Panc1 (cell line): ENCODE measurements around the gene CCDC183. TPM values are rescaled to one million over a fixed set of nuclear protein-coding genes. Genes with fewer than 3 reads are reported as not detected.

Experiments used
- ATAC-seq: fragments of 200-7000 bp; cut with Tn5 transposase; 2 replicates; pipeline ENCODE4 v1.9.1; 2020; ENCODE audit warnings: mild to moderate bottlenecking, moderate library complexity
- BruUV-seq: library from RNA; stranded (reverse); fragments of 400-500 nt; replicated peaks from 2 replicates; lab custom pipeline; 2021; lab: Mats Ljungman, UMichigan
- CTCF ChIA-PET: fragments of 300-600 bp; sonication (Branson Sonifier 250); formaldehyde crosslinking; loops from one replicate; lab custom pipeline; 2022; ENCODE audit warnings: antibody characterized with exemption; lab: Charles Lee
- POLR2A ChIA-PET: fragments of 300-600 bp; sonication (Branson Sonifier 250); formaldehyde crosslinking; loops from one replicate; lab custom pipeline; 2022; ENCODE audit warnings: antibody characterized with exemption; lab: Charles Lee
- DNase-seq: peaks from one replicate; pipeline ENCODE4 v3.0.0-alpha.2; 2010; ENCODE audit warnings: low read depth, low spot score
- H3K27ac ChIP-seq: 2 replicates; pipeline ENCODE4 v1.5.1; 2011; ENCODE audit warnings: mild to moderate bottlenecking, low read length, inconsistent platforms
- H3K27me3 ChIP-seq: fragments of 200-500 bp; sonication (Bioruptor generic); 2 replicates; pipeline ENCODE4 v1.6.0; 2014; ENCODE audit warnings: low read length, inconsistent platforms; ENCODE audit not compliant: control insufficient read depth, insufficient read depth
- H3K36me3 ChIP-seq: fragments of 200-500 bp; sonication (Bioruptor generic); 2 replicates; pipeline ENCODE4 v1.5.1; 2014; ENCODE audit warnings: inconsistent platforms, mild to moderate bottlenecking, low read length, moderate library complexity; ENCODE audit not compliant: control insufficient read depth, insufficient read depth
- H3K4me1 ChIP-seq: 2 replicates; pipeline ENCODE4 v1.5.1; 2011; ENCODE audit warnings: inconsistent platforms, mild to moderate bottlenecking, low read length, moderate library complexity; ENCODE audit not compliant: control insufficient read depth, insufficient read depth
- H3K4me3 ChIP-seq, 2 experiments: 2 replicates each; pipeline ENCODE4 v1.5.1; 2011 to 2012; ENCODE audit warnings: low read depth in 2 of 2, low read length in 2 of 2, mild to moderate bottlenecking in 2 of 2, inconsistent platforms in 1 of 2, moderate library complexity in 1 of 2
- H3K9me3 ChIP-seq: fragments of 200-500 bp; sonication (Bioruptor generic); 2 replicates; pipeline ENCODE4 v1.5.1; 2014; ENCODE audit warnings: low read depth, mild to moderate bottlenecking, inconsistent platforms, low read length, moderate library complexity; ENCODE audit not compliant: control insufficient read depth, insufficient read depth
- POLR2AphosphoS5 ChIP-seq: IDR thresholded peaks from 2 replicates; pipeline ENCODE4 v1.6.1; 2012; ENCODE audit warnings: mild to moderate bottlenecking, low read depth, low read length, moderate library complexity
- REST ChIP-seq, 2 experiments: IDR thresholded peaks; 2 replicates each; pipeline ENCODE4 v1.6.1; 2011 to 2012; ENCODE audit warnings: low read depth in 2 of 2, control low read depth in 1 of 2, low read length in 1 of 2, mild to moderate bottlenecking in 1 of 2, moderate library complexity in 1 of 2; ENCODE audit not compliant: insufficient read depth in 1 of 2
- SIN3A ChIP-seq: IDR thresholded peaks from 2 replicates; pipeline ENCODE4 v1.6.1; 2012; ENCODE audit warnings: low read depth, mild to moderate bottlenecking, low read length, moderate library complexity, borderline replicate concordance; ENCODE audit not compliant: insufficient read depth
- TCF7L2 ChIP-seq: IDR thresholded peaks from 2 replicates; pipeline ENCODE4 v1.6.1; 2011; ENCODE audit warnings: mild to moderate bottlenecking, low read depth, low read length, inconsistent platforms
- in situ Hi-C: cut with HindIII; loops from 2 replicates; pipeline ENCODE4 v1.10.0; 2016; ENCODE audit warnings: low sequenced_read_pairs, low pct_unique_long_range_greater_than_20kb
- intact Hi-C: fragments of 100-400 bp; cut with micrococcal nuclease; formaldehyde crosslinking; loops from one replicate; pipeline ENCODE4 v1.10.0; 2022; ENCODE audit not compliant: unreplicated experiment
- total RNA-seq: library from RNA; stranded (reverse); gene quantifications from one replicate; pipeline ENCODE4 v1.2.1, GENCODE V29; 2021; ENCODE audit not compliant: unreplicated experiment
- TF ChIP-seq, protein P1 (sequence below): fragments of 450-650 bp; IDR thresholded peaks from 2 replicates; pipeline ENCODE4 v1.5.1; 2017; ENCODE audit warnings: mild to moderate bottlenecking

The CCDC183 gene
- total RNA-seq, 1 experiment from 2014 or later, result 0.62 TPM

GRCh38 chr9:136789523-136789937 lies 6.6 kb upstream of the CCDC183 start:
- ATAC-seq (no peak), DNase-seq (no peak)
- ChIA-PET POLR2A (no interaction called here), CTCF (no interaction called here)
- Histone ChIP-seq H3K9me3 (no peaks in the 10 kb centered on the region), H3K4me3 (peak overlapping the region in 1 of 2 experiments; percentile 50; a peak in 2 of 4 replicates), H3K36me3 (no peaks in the 10 kb centered on the region; the same call in 1 of the 2 replicates), H3K27me3 (no peaks in the 10 kb centered on the region), H3K27ac (peak overlapping the region; percentile 73), H3K4me1 (peaks cover 11% of the 10 kb centered on the region)
- intact Hi-C loops, result no loop called here
- TF ChIP-seq, protein P1, sequence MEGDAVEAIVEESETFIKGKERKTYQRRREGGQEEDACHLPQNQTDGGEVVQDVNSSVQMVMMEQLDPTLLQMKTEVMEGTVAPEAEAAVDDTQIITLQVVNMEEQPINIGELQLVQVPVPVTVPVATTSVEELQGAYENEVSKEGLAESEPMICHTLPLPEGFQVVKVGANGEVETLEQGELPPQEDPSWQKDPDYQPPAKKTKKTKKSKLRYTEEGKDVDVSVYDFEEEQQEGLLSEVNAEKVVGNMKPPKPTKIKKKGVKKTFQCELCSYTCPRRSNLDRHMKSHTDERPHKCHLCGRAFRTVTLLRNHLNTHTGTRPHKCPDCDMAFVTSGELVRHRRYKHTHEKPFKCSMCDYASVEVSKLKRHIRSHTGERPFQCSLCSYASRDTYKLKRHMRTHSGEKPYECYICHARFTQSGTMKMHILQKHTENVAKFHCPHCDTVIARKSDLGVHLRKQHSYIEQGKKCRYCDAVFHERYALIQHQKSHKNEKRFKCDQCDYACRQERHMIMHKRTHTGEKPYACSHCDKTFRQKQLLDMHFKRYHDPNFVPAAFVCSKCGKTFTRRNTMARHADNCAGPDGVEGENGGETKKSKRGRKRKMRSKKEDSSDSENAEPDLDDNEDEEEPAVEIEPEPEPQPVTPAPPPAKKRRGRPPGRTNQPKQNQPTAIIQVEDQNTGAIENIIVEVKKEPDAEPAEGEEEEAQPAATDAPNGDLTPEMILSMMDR, result no peak
- TF ChIP-seq POLR2AphosphoS5 (no peak), TCF7L2 (no peak), SIN3A (no peak), REST (IDR thresholded peaks at IDR 0.05; ENCODE audit: insufficient read depth in 1 of 2, low read depth in 2 of 2, low read length in 1 of 2) (no peak)
- in situ Hi-C loops, result no loop called here
- BruUV-seq, result no TSS peak

DNA sequence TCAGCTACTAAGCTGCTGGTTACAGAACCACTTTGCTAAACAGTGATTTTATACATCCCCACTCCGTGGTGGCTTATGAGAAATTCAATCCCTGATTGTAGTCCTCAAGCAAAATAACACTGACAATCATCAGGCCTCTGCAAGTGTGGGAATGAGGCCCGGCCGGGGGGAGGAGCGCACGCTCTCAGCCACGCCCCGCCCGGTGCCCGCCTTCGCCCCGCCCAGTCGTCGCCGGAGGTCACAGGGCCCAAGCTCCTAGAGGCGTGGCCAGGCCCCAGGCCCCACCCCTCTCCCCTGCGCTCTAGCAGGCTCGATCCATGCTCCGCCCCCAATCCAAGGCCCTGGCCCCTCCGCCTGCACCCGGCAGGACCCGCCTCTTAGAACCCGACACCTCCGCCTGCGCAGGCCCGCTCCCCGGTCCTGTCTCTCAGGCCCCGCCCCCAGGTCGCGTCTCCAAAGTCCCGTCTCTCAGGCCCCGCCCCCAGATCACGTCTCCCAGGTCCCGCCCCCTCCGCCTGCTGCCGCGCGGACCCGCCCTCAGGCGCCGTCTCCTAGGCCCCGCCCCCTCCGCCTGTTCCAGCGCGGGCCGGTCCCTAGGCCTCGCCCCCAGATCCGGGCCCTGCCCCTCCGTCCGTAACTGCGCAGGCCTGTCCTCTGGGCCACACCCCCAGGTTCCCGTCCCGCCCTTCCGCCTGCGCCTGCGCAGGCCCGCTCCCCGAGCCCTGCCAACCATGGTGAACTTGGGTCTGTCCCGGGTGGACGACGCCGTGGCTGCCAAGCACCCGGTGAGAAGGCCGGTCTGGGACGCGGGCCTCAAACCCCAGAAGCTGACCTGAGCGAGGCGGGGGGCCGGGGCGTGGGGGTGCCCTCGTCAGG lies 5.3 kb upstream of the CCDC183 start, which contains the start of gene TMEM141:
Gene TMEM141, plus strand, starts transcription at position 705 of the 876 bp plus-strand sequence. Its CDS starts 27 bp downstream, at position 732.
- no peaks in the 10 kb centered on the region for H3K9me3 ChIP-seq
- in situ Hi-C loops (no loop called here), intact Hi-C loops (no loop called here)

More for the DNA sequence above, 5.3 kb upstream of the CCDC183 start, which contains the start of gene TMEM141:
- POLR2A ChIA-PET, result interaction anchor here (0.6 kb wide), 1 partner anchor 9 kb away, joined by 3 read pairs; no protein-coding TSS in a partner anchor
- peak within 1 kb of the TSS; percentile 84 for H3K27ac ChIP-seq
- ATAC-seq, result peak; percentile 93
- TF ChIP-seq TCF7L2 (no peak), SIN3A (no peak), POLR2AphosphoS5 (peak; percentile 63)
- CTCF ChIA-PET, result interaction anchor here (0.6 to 0.7 kb wide), 3 partner anchors 91 to 244 kb away, joined by 3 to 4 read pairs (median 3); no protein-coding TSS in a partner anchor
- no peaks in the 10 kb centered on the region for H3K27me3 ChIP-seq
- DNase-seq, result peak; percentile 87
- H3K36me3 ChIP-seq, result no peaks in the 10 kb centered on the region; the same call in 1 of the 2 replicates
- no TSS peak for BruUV-seq
- peak within 1 kb of the TSS; percentile 70 to 73 for H3K4me3 ChIP-seq
- H3K4me1 ChIP-seq, result peaks cover 11% of the 10 kb centered on the region
